ENCODE results near the gene CHST15.
"Not testable (repeated sequence)": the region's sequence is repeated elsewhere in the genome, so short reads cannot be mapped to it uniquely, and the experiment has no call there.

CHST15 gene

GRCh38 chr10:124124123-124124768 lies 30.8 kb upstream of the CHST15 start:
- no peak for DNase-seq

- no peak for DNase-seq
Observed at GRCh38 chr10:124123156-124123555, 29.8 kb upstream of the CHST15 start.

- DNase-seq, result no peak
Observed at GRCh38 chr10:124122211-124122610, 28.8 kb upstream of the CHST15 start.

- DNase-seq, result no peak
Observed at GRCh38 chr10:124120410-124121061, 27.1 kb upstream of the CHST15 start.

GRCh38 chr10:124119946-124120345 lies 26.5 kb upstream of the CHST15 start:
- no peak for DNase-seq

- no peak for DNase-seq
Observed at GRCh38 chr10:124119216-124119615, 25.8 kb upstream of the CHST15 start.

- no peak for DNase-seq
Observed at GRCh38 chr10:124117833-124118232, 24.4 kb upstream of the CHST15 start.

- no peak for DNase-seq
Observed at GRCh38 chr10:124117511-124117785, 24.1 kb upstream of the CHST15 start.

- no peak for DNase-seq
Observed at GRCh38 chr10:124116771-124117510, 23.5 kb upstream of the CHST15 start.

GRCh38 chr10:124114696-124115095 lies 21.3 kb upstream of the CHST15 start:
- DNase-seq, result no peak

GRCh38 chr10:124112891-124113580 lies 19.6 kb upstream of the CHST15 start:
- DNase-seq, result no peak

- no peak for DNase-seq
Observed at GRCh38 chr10:124110882-124111281, 17.5 kb upstream of the CHST15 start.

- DNase-seq, result no peak
Observed at GRCh38 chr10:124109261-124109660, 15.9 kb upstream of the CHST15 start.

GRCh38 chr10:124107072-124107471 lies 13.7 kb upstream of the CHST15 start:
- no peak for DNase-seq

- DNase-seq, result no peak
Observed at GRCh38 chr10:124106241-124106879, 13.0 kb upstream of the CHST15 start.

- no peak for DNase-seq
Observed at GRCh38 chr10:124105594-124105993, 12.2 kb upstream of the CHST15 start.

- no peak for DNase-seq
Observed at GRCh38 chr10:124105045-124105444, 11.6 kb upstream of the CHST15 start.

- no peak for DNase-seq
Observed at GRCh38 chr10:124104011-124104627, 10.7 kb upstream of the CHST15 start.

- DNase-seq, result no peak
Observed at GRCh38 chr10:124101351-124101750, 8.0 kb upstream of the CHST15 start.

GRCh38 chr10:124100651-124101050 lies 7.3 kb upstream of the CHST15 start:
- DNase-seq, result not testable (repeated sequence)

GRCh38 chr10:124100124-124100523 lies 6.7 kb upstream of the CHST15 start:
- no peak for DNase-seq

GRCh38 chr10:124099604-124100003 lies 6.2 kb upstream of the CHST15 start:
- DNase-seq, result no peak

- no peak for DNase-seq
Observed at GRCh38 chr10:124098575-124098974, 5.2 kb upstream of the CHST15 start.

All from MV-4-11 (cell line).